H1 (cell line): Measurements from ENCODE around the gene ALKAL2. TPM values are rescaled to one million over a fixed set of nuclear protein-coding genes. Genes with fewer than 3 reads are reported as not detected.
A peak's percentile ranks its signal among the peaks of the same experiment; 100 is the strongest.

Experiments used
- CTCF ChIA-PET: fragments of 300-600 bp; sonication (Branson Sonifier 250); formaldehyde crosslinking; loops from one replicate; lab custom pipeline; 2021; ENCODE audit not compliant: partially characterized antibody; lab: Charles Lee
- POLR2A ChIA-PET: fragments of 300-600 bp; sonication (Branson Sonifier 250); formaldehyde crosslinking; loops from one replicate; lab custom pipeline; 2021; ENCODE audit warnings: inconsistent platforms; ENCODE audit not compliant: partially characterized antibody; lab: Charles Lee
- DNase-seq, 2 experiments: peaks; one replicate each; pipeline versions ENCODE4 v3.0.0 to v3.0.0-alpha.2; 2010 to 2022; ENCODE audit warnings: low spot score in 2 of 2, low read depth in 1 of 2, mixed read lengths in 1 of 2
- FAIRE-seq: peaks from 2 replicates; lab custom pipeline; 2011; peaks lifted over from hg19 to GRCh38; lab: Jason Lieb, UNC
- H2AFZ ChIP-seq: 2 replicates; pipeline ENCODE4 v1.8.1; 2012; ENCODE audit warnings: low read length, inconsistent platforms
- H2AK5ac ChIP-seq: 2 replicates; pipeline ENCODE4 v1.6.1; 2013; ENCODE audit warnings: low read depth, low read length
- H2BK120ac ChIP-seq: replicated peaks from 2 replicates; pipeline ENCODE3; 2013; ENCODE audit warnings: low read depth, low read length, inconsistent platforms
- H2BK12ac ChIP-seq: 2 replicates; pipeline ENCODE4 v1.6.1; 2013; ENCODE audit warnings: low read depth, low read length
- H2BK15ac ChIP-seq: 2 replicates; pipeline ENCODE4 v1.6.1; 2013; ENCODE audit warnings: low read length
- H2BK20ac ChIP-seq: 2 replicates; pipeline ENCODE4 v1.6.1; 2013; ENCODE audit warnings: low read length
- H2BK5ac ChIP-seq: 2 replicates; pipeline ENCODE4 v1.6.1; 2013; ENCODE audit warnings: low read depth, low read length
- H3K14ac ChIP-seq: 2 replicates; pipeline ENCODE4 v1.6.1; 2013; ENCODE audit warnings: inconsistent platforms; ENCODE audit not compliant: insufficient read length
- H3K18ac ChIP-seq: 2 replicates; pipeline ENCODE4 v1.6.1; 2013; ENCODE audit warnings: low read length; ENCODE audit errors: extremely low read depth
- H3K23ac ChIP-seq: 2 replicates; pipeline ENCODE4 v1.6.1; 2013; ENCODE audit warnings: inconsistent platforms; ENCODE audit not compliant: insufficient read length
- H3K23me2 ChIP-seq: 2 replicates; pipeline ENCODE4 v1.6.1; 2013; ENCODE audit warnings: low read depth, low read length
- H3K27ac ChIP-seq: 2 replicates; pipeline ENCODE4 v1.6.1; 2011; ENCODE audit warnings: low read depth, low read length, inconsistent platforms
- H3K27me3 ChIP-seq, 4 experiments: replicated peaks in 1 of 4; 1 replicate in 1 of 4; 2 replicates in 3 of 4; pipeline versions ENCODE4 v1.6.1 to v1.8.1; 2011 to 2013; ENCODE audit warnings: low read length in 3 of 4, mild to moderate bottlenecking in 3 of 4, inconsistent platforms in 2 of 4, mixed read lengths in 2 of 4, moderate library complexity in 1 of 4; ENCODE audit not compliant: control insufficient read depth in 3 of 4, insufficient read depth in 3 of 4; ENCODE audit errors: extremely low read depth in 1 of 4
- H3K36me3 ChIP-seq, 4 experiments: 2 replicates each; pipeline versions ENCODE4 v1.6.1 to v1.8.1; 2011 to 2013; ENCODE audit warnings: mild to moderate bottlenecking in 4 of 4, low read length in 3 of 4, moderate library complexity in 2 of 4, control low read depth in 1 of 4, inconsistent platforms in 1 of 4; ENCODE audit not compliant: insufficient read depth in 4 of 4, control insufficient read depth in 2 of 4
- H3K4ac ChIP-seq: replicated peaks from 2 replicates; pipeline ENCODE3; 2013; ENCODE audit warnings: low read length, low read depth, mixed read lengths, inconsistent platforms; ENCODE audit not compliant: insufficient read length
- H3K4me1 ChIP-seq, 4 experiments: replicated peaks in 1 of 4; 1 replicate in 1 of 4; 2 replicates in 3 of 4; pipeline versions ENCODE4 v1.6.1 to v1.8.1; 2011 to 2013; ENCODE audit warnings: low read length in 3 of 4, inconsistent platforms in 2 of 4, mixed read lengths in 1 of 4; ENCODE audit not compliant: insufficient read depth in 4 of 4, control insufficient read depth in 3 of 4
- H3K4me2 ChIP-seq, 2 experiments: 2 replicates each; pipeline versions ENCODE4 v1.6.1 to v1.8.1; 2011 to 2013; ENCODE audit warnings: low read depth in 2 of 2, low read length in 2 of 2, control low read depth in 1 of 2, inconsistent platforms in 1 of 2, mild to moderate bottlenecking in 1 of 2; ENCODE audit not compliant: insufficient read depth in 1 of 2
- H3K4me3 ChIP-seq, 4 experiments: fragments of 200-600, 300-600 bp in 1 of 4; sonication (generic), shearing (Covaris generic), sonication (Bioruptor Twin) in 1 of 4; 2 replicates each; pipeline versions ENCODE4 v1.5.1 to v1.8.1; 2011 to 2016; ENCODE audit warnings: low read length in 4 of 4, low read depth in 3 of 4, control low read depth in 2 of 4, inconsistent platforms in 2 of 4, mild to moderate bottlenecking in 2 of 4, mixed read lengths in 1 of 4, moderate library complexity in 1 of 4; ENCODE audit not compliant: insufficient read depth in 2 of 4; ENCODE audit errors: extremely low read depth in 1 of 4
- H3K56ac ChIP-seq: replicated peaks from 2 replicates; pipeline ENCODE3; 2013; ENCODE audit warnings: low read depth, mild to moderate bottlenecking, mixed read lengths, low read length, inconsistent platforms; ENCODE audit not compliant: insufficient read length
- H3K79me1 ChIP-seq: 2 replicates; pipeline ENCODE4 v1.6.1; 2013; ENCODE audit warnings: low read depth, low read length, control low read depth
- H3K79me2 ChIP-seq, 2 experiments: 2 replicates each; pipeline versions ENCODE4 v1.6.1 to v1.8.1; 2012 to 2013; ENCODE audit warnings: low read length in 2 of 2, mild to moderate bottlenecking in 2 of 2, inconsistent platforms in 1 of 2; ENCODE audit not compliant: insufficient read depth in 2 of 2, control insufficient read depth in 1 of 2
- H3K9ac ChIP-seq, 4 experiments: replicated peaks in 1 of 4; 1 replicate in 1 of 4; 2 replicates in 3 of 4; pipeline versions ENCODE4 v1.6.1 to v1.8.1; 2011 to 2013; ENCODE audit warnings: low read depth in 3 of 4, low read length in 3 of 4, control low read depth in 2 of 4, mild to moderate bottlenecking in 2 of 4, moderate library complexity in 2 of 4, inconsistent platforms in 1 of 4; ENCODE audit errors: extremely low read depth in 1 of 4
- H3K9me3 ChIP-seq, 2 experiments: 2 replicates each; pipeline versions ENCODE4 v1.6.1 to v1.8.1; 2012 to 2013; ENCODE audit warnings: mild to moderate bottlenecking in 2 of 2, moderate library complexity in 2 of 2, control low read depth in 1 of 2, inconsistent platforms in 1 of 2, low read depth in 1 of 2, low read length in 1 of 2, mixed read lengths in 1 of 2; ENCODE audit not compliant: insufficient read depth in 2 of 2
- H4K20me1 ChIP-seq, 2 experiments: replicated peaks in 1 of 2; 2 replicates each; pipeline versions ENCODE3 to v1.8.1; 2011 to 2013; ENCODE audit warnings: inconsistent platforms in 2 of 2, low read length in 2 of 2, mild to moderate bottlenecking in 1 of 2; ENCODE audit not compliant: insufficient read depth in 2 of 2, control insufficient read depth in 1 of 2
- H4K5ac ChIP-seq: 2 replicates; pipeline ENCODE4 v1.6.1; 2013; ENCODE audit warnings: low read length, low read depth, mixed read lengths, inconsistent platforms; ENCODE audit not compliant: insufficient read length
- H4K8ac ChIP-seq: 2 replicates; pipeline ENCODE4 v1.8.0; 2013; ENCODE audit warnings: mild to moderate bottlenecking, moderate library complexity, low read length, inconsistent platforms; ENCODE audit not compliant: insufficient read depth; ENCODE audit errors: extremely low read depth
- H4K91ac ChIP-seq: replicated peaks from 2 replicates; pipeline ENCODE3; 2013; ENCODE audit warnings: low read length, mixed read lengths, inconsistent platforms; ENCODE audit not compliant: insufficient read length
- JUND ChIP-seq: IDR thresholded peaks from 2 replicates; pipeline ENCODE4 v1.6.1; 2011; ENCODE audit warnings: mild to moderate bottlenecking, improper control_type of control experiment, low read length
- POU5F1 ChIP-seq: IDR thresholded peaks from 2 replicates; pipeline ENCODE4 v1.6.1; 2011; ENCODE audit warnings: low read depth, mild to moderate bottlenecking, low read length, moderate library complexity
- WGBS, 2 experiments: shearing (Covaris generic) in 1 of 2; methylation state at CpG; one replicate each; pipeline versions ENCODE4 v1.1.6 to v1.1.7; 2013 to 2015; ENCODE audit warnings: low lambda C conversion rate in 2 of 2, mixed read lengths in 2 of 2, inconsistent platforms in 1 of 2, low coverage in 1 of 2, missing lambda C conversion rate in 1 of 2; ENCODE audit not compliant: insufficient replicate concordance in 2 of 2, insufficient coverage in 1 of 2, insufficient read length in 1 of 2; ENCODE audit errors: extremely low coverage in 1 of 2, missing lambda C conversion rate in 1 of 2; 5-methylcytosine and 5-hydroxymethylcytosine counted together
- polyA plus RNA-seq, 7 experiments: library from polyadenylated mRNA; depleted of rRNA in 3 of 7; stranded (reverse) in 5 of 7; unstranded in 2 of 7; fragments of >200 nt in 5 of 7; fragments of 200-250 nt in 2 of 7; gene quantifications; 1 replicate in 5 of 7; 2 replicates in 1 of 7; 4 replicates in 1 of 7; pipeline versions ENCODE4 v1.2.1 to v1.2.3, GENCODE V29; 2011 to 2013; ENCODE audit warnings: missing spikeins in 2 of 7, mixed read lengths in 2 of 7
- total RNA-seq: library from RNA; stranded (reverse); fragmentation: NEBNext Ultra II Directional; extraction: Animal tissue kit (Norgen Biotek cat#: 25700); gene quantifications from 2 replicates; pipeline ENCODE4 v1.2.1, GENCODE V29; 2021

Gene ALKAL2
- total and polyA plus RNA-seq, 2 of the 8 experiments (the other 6 are each of a cell fraction or from before 2014, with no cell fraction given), result 4.6 to 11.5 TPM

GRCh38 chr2:285531-285930 is 2.4 kb downstream of the ALKAL2 start:
- no peak overlapping the region for H2BK20ac ChIP-seq
- H4K20me1 ChIP-seq, result peaks cover 2 to 13% of the 10 kb centered on the region in 2 experiments
- no peaks in the 10 kb centered on the region for H3K9me3 ChIP-seq
- no peak overlapping the region for H2BK15ac ChIP-seq
- H3K18ac ChIP-seq, result no peak overlapping the region
- H3K14ac ChIP-seq, result no peak overlapping the region
- TF ChIP-seq JUND (peak; percentile 64; the same call in 1 of the 2 replicates), POU5F1 (no peak)
- 0 out of 4 replicates have a peak, but pooled peaks cover 0 to 3% of the 10 kb centered on the region in 2 experiments for H3K79me2 ChIP-seq
- no peak overlapping the region for H2AFZ ChIP-seq
- H4K5ac ChIP-seq, result no peak overlapping the region
- H2BK12ac ChIP-seq, result peak overlapping the region; percentile 70; the same call in 1 of the 2 replicates
- H3K9ac ChIP-seq, result no peak overlapping the region
- peak overlapping the region in 1 of 4 experiments; percentile 70; a peak in 2 of 8 replicates for H3K4me3 ChIP-seq
- WGBS, 2 experiments, result 83% methylated on average over 1 of the region's 1 CpG; no CpG with 5 or more reads in 1 of the 2 experiments
- peaks cover 0 to 15% (median 7%) of the 10 kb centered on the region in 4 experiments; a peak in 5 of 8 replicates for H3K36me3 ChIP-seq
- H4K91ac ChIP-seq, result no peak overlapping the region
- FAIRE-seq (no peak), DNase-seq (no peak)
- H3K27me3 ChIP-seq, result peaks cover 9 to 44% (median 30%) of the 10 kb centered on the region in 4 experiments
- H3K56ac ChIP-seq, result no peak overlapping the region
- H3K4ac ChIP-seq, result no peak overlapping the region
- peak overlapping the region; percentile 38 to 85; a peak in 3 of 4 replicates for H3K4me2 ChIP-seq
- POLR2A ChIA-PET, result interaction anchor here (0.7 to 2.1 kb wide), 6 partner anchors 9 to 18 kb away, joined by 3 to 6 read pairs (median 4); no protein-coding TSS in a partner anchor
- H3K79me1 ChIP-seq, result no peaks in the 10 kb centered on the region
- peaks cover 8% of the 10 kb centered on the region; the same call in 1 of the 2 replicates for H3K23me2 ChIP-seq
- peaks cover 6 to 29% (median 20%) of the 10 kb centered on the region in 4 experiments for H3K4me1 ChIP-seq
- CTCF ChIA-PET, result interaction anchor here (0.6 to 5.1 kb wide), 4 partner anchors 12 to 274 kb away, joined by 3 to 28 read pairs (median 4); no protein-coding TSS in a partner anchor
- no peak overlapping the region for H3K27ac ChIP-seq
- no peak overlapping the region for H2BK120ac ChIP-seq
- no peak overlapping the region; the same call in 1 of the 2 replicates for H2AK5ac ChIP-seq
- H4K8ac ChIP-seq, result no peak overlapping the region
- H3K23ac ChIP-seq, result no peak overlapping the region
- H2BK5ac ChIP-seq, result no peak overlapping the region; the same call in 1 of the 2 replicates
